ENCODE measurements around the gene MMP26.

- TF ChIP-seq EZH2 (IDR thresholded peaks at IDR 0.05; ENCODE audit: low read length, missing control alignments), result no peak
- TF ChIP-seq, protein P1, sequence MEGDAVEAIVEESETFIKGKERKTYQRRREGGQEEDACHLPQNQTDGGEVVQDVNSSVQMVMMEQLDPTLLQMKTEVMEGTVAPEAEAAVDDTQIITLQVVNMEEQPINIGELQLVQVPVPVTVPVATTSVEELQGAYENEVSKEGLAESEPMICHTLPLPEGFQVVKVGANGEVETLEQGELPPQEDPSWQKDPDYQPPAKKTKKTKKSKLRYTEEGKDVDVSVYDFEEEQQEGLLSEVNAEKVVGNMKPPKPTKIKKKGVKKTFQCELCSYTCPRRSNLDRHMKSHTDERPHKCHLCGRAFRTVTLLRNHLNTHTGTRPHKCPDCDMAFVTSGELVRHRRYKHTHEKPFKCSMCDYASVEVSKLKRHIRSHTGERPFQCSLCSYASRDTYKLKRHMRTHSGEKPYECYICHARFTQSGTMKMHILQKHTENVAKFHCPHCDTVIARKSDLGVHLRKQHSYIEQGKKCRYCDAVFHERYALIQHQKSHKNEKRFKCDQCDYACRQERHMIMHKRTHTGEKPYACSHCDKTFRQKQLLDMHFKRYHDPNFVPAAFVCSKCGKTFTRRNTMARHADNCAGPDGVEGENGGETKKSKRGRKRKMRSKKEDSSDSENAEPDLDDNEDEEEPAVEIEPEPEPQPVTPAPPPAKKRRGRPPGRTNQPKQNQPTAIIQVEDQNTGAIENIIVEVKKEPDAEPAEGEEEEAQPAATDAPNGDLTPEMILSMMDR (conservative IDR thresholded peaks at IDR 0.05 in 1 of 2, IDR thresholded peaks at IDR 0.05 in 1 of 2; ENCODE audit: low read depth in 1 of 2, low read length in 2 of 2), result no peak
Measured at GRCh38 chr11:4697585-4697984, 7.0 kb upstream of the MMP26 start, which contains the start of gene OR51E2.

Data from fibroblast of lung (primary cell).